ENCODE results near the gene CDK14. TPM values are rescaled to one million over a fixed set of nuclear protein-coding genes. Genes with fewer than 3 reads are reported as not detected.

Gene CDK14
- total RNA-seq, 1 donor from 2014 or later = 131 TPM

GRCh38 chr7:90858546-90858945 lies 262.4 kb downstream of the CDK14 start:
- Mint-ChIP-seq H3K27ac (ENCODE audit: unreplicated experiment) (no peak overlapping the region), H3K4me1 (ENCODE audit: unreplicated experiment) (peaks cover 11% of the 10 kb centered on the region), H3K9me3 (ENCODE audit: unreplicated experiment) (no peaks in the 10 kb centered on the region), H3K4me3 (ENCODE audit: unreplicated experiment) (no peak overlapping the region), H3K36me3 (ENCODE audit: unreplicated experiment) (peaks cover 4% of the 10 kb centered on the region), H3K27me3 (ENCODE audit: unreplicated experiment) (no peaks in the 10 kb centered on the region)
- TF ChIP-seq, protein P1, sequence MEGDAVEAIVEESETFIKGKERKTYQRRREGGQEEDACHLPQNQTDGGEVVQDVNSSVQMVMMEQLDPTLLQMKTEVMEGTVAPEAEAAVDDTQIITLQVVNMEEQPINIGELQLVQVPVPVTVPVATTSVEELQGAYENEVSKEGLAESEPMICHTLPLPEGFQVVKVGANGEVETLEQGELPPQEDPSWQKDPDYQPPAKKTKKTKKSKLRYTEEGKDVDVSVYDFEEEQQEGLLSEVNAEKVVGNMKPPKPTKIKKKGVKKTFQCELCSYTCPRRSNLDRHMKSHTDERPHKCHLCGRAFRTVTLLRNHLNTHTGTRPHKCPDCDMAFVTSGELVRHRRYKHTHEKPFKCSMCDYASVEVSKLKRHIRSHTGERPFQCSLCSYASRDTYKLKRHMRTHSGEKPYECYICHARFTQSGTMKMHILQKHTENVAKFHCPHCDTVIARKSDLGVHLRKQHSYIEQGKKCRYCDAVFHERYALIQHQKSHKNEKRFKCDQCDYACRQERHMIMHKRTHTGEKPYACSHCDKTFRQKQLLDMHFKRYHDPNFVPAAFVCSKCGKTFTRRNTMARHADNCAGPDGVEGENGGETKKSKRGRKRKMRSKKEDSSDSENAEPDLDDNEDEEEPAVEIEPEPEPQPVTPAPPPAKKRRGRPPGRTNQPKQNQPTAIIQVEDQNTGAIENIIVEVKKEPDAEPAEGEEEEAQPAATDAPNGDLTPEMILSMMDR (IDR thresholded peaks at IDR 0.05) = no peak
- DNase-seq (ENCODE audit: extremely low spot score, unreplicated experiment) = no peak

- TF ChIP-seq, protein P1 (IDR thresholded peaks at IDR 0.05) = no peak
- H3K27me3 Mint-ChIP-seq (ENCODE audit: unreplicated experiment) = no peaks in the 10 kb centered on the region
- peaks cover 11% of the 10 kb centered on the region for H3K4me1 Mint-ChIP-seq (ENCODE audit: unreplicated experiment)
- no peak overlapping the region for H3K4me3 Mint-ChIP-seq (ENCODE audit: unreplicated experiment)
- no peaks in the 10 kb centered on the region for H3K9me3 Mint-ChIP-seq (ENCODE audit: unreplicated experiment)
- H3K27ac Mint-ChIP-seq (ENCODE audit: unreplicated experiment) = no peak overlapping the region
- DNase-seq (ENCODE audit: extremely low spot score, unreplicated experiment) = no peak
- H3K36me3 Mint-ChIP-seq (ENCODE audit: unreplicated experiment) = peaks cover 5% of the 10 kb centered on the region
Measured at GRCh38 chr7:90859521-90859920, 263.4 kb downstream of the CDK14 start.

GRCh38 chr7:90864088-90864487 lies 268.0 kb downstream of the CDK14 start:
- no peak overlapping the region for H3K4me3 Mint-ChIP-seq (ENCODE audit: unreplicated experiment)
- H3K36me3 Mint-ChIP-seq (ENCODE audit: unreplicated experiment) = peaks cover 14% of the 10 kb centered on the region
- H3K27me3 Mint-ChIP-seq (ENCODE audit: unreplicated experiment) = no peaks in the 10 kb centered on the region
- TF ChIP-seq, protein P1 (IDR thresholded peaks at IDR 0.05) = no peak
- no peak overlapping the region for H3K27ac Mint-ChIP-seq (ENCODE audit: unreplicated experiment)
- H3K4me1 Mint-ChIP-seq (ENCODE audit: unreplicated experiment) = no peaks in the 10 kb centered on the region
- no peaks in the 10 kb centered on the region for H3K9me3 Mint-ChIP-seq (ENCODE audit: unreplicated experiment)
- DNase-seq (ENCODE audit: extremely low spot score, unreplicated experiment) = no peak

GRCh38 chr7:90869335-90869734 lies 273.2 kb downstream of the CDK14 start:
- TF ChIP-seq, protein P1 (IDR thresholded peaks at IDR 0.05) = no peak
- Mint-ChIP-seq H3K4me1 (ENCODE audit: unreplicated experiment) (peaks cover 22% of the 10 kb centered on the region), H3K4me3 (ENCODE audit: unreplicated experiment) (no peak overlapping the region), H3K27ac (ENCODE audit: unreplicated experiment) (no peak overlapping the region), H3K9me3 (ENCODE audit: unreplicated experiment) (no peaks in the 10 kb centered on the region), H3K27me3 (ENCODE audit: unreplicated experiment) (no peaks in the 10 kb centered on the region), H3K36me3 (ENCODE audit: unreplicated experiment) (peaks cover 18% of the 10 kb centered on the region)
- DNase-seq (ENCODE audit: extremely low spot score, unreplicated experiment) = no peak

- H3K4me1 Mint-ChIP-seq (ENCODE audit: unreplicated experiment) = peaks cover 40% of the 10 kb centered on the region
- no peak overlapping the region for H3K4me3 Mint-ChIP-seq (ENCODE audit: unreplicated experiment)
- no peak overlapping the region for H3K27ac Mint-ChIP-seq (ENCODE audit: unreplicated experiment)
- H3K36me3 Mint-ChIP-seq (ENCODE audit: unreplicated experiment) = peaks cover 29% of the 10 kb centered on the region
- H3K9me3 Mint-ChIP-seq (ENCODE audit: unreplicated experiment) = peaks cover 8% of the 10 kb centered on the region
- TF ChIP-seq, protein P1 (IDR thresholded peaks at IDR 0.05) = no peak
- DNase-seq (ENCODE audit: extremely low spot score, unreplicated experiment) = no peak
- no peaks in the 10 kb centered on the region for H3K27me3 Mint-ChIP-seq (ENCODE audit: unreplicated experiment)
Measured at GRCh38 chr7:90876701-90877100, 280.6 kb downstream of the CDK14 start.

All from osteocyte (in vitro differentiated cells).